ENCODE results near the gene GCH1.
"Not testable (repeated sequence)": the region's sequence is repeated elsewhere in the genome, so short reads cannot be mapped to it uniquely, and the experiment has no call there.

GCH1 gene

GRCh38 chr14:54822685-54823084, 79.9 kb downstream of the GCH1 start:
- DNase-seq (ENCODE audit: low spot score) = no peak

DNA sequence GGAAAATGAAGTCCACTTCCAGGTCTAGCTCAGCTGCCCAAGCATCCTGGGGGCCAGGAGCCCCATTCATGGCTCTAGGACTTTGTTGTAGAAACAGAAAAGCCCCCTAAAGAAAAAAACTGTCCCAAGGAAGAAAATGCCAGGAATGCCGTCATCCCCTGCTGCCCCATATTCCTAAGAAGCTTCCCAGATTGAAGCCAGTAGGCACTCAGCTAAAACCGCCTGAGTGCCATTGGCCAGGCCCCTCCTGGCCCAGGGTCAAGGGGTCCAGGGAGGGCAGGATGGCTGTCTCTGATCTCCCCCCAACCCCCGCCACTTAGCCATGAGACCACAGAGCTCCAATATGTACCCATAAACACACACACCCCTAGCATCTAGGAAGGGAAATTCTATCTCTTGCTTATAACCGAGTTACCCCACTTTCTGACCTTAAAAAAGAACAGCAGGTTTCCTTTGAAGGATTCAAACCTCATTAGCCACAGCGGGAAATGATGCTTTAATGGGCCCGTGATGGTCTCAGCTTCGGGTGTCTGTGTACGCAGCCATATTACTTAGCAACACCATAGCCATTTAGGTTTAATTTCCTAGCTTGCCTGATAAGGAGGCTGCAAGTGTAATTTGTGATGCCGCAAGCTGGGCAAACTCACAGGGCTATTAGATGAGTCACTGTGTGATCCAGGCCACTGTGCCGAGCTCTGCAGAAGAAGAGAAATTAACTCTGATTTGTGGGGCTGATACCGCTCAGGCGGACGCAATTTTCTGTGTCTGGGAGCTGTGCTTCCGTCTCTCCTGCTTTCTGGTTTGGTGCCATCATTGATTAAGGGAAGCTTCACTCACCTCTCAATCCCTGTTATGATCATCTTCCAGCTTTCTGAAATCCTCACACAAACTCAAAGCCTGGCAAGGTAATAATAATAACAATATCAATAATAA, 84.2 kb downstream of the GCH1 start:
- DNase-seq (ENCODE audit: low spot score) = peak; percentile 14

DNA sequence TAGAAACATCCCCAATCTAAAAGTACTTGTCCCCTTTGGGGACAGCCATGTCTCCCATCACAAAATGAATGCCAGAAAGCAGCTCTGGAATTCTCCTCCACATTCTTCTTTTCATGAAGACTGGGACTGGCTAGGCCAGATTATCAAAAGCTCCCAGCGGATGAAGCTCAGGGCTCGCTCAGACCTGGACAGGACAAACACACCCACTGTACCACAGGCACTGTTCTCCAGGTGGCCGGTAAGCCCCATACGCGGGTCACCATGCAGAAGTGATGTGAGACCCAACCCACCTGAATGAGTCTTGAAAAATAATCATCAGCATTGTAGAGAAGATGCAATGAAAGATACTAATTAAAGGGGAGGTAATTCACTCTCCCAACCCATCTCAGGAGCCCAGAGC, 85.1 kb downstream of the GCH1 start:
- no peak for DNase-seq (ENCODE audit: low spot score)

- DNase-seq (ENCODE audit: low spot score) = no peak
These were observed 86.2 kb downstream of the GCH1 start for GRCh38 chr14:54816450-54816849.

DNA sequence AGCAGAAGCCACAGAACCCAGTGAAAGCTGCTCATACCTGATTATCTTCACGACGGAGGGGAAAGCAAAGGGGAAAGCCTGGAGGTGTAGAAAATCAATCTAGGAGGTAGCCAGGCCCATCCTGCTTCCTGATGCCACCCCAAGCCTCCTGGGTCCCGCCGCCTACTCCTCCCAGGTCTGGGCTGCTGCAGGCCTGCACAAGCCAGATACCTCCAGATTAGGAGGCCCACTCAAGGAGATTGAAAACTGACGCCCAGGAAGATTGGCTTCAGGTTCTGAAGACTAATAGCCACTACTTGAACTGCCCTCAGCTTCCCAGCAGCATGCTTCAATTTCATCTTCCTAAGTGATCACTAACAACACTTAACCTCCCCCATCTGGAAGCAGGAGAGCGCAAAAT, 87.1 kb downstream of the GCH1 start:
- DNase-seq (ENCODE audit: low spot score) = no peak

DNA sequence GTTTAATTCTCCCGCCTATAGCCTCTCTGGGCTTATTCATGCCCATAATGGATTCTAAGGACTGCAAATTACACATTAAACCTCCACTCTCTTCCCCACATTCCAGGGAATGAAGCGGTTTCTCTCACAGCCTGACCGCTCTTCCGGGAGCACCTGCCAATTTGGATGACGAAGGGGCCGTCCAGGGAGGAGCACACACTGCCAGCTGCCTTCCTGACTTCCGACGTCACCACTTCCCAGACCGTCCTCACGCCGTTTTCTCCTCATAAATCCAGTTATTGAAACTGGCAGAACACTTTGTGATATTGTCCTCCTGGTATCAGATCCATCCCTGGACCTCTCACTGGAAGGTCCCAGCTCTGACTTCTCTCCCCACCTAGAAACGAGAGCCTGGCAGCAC, 87.6 kb downstream of the GCH1 start:
- no peak for DNase-seq (ENCODE audit: low spot score)

DNA sequence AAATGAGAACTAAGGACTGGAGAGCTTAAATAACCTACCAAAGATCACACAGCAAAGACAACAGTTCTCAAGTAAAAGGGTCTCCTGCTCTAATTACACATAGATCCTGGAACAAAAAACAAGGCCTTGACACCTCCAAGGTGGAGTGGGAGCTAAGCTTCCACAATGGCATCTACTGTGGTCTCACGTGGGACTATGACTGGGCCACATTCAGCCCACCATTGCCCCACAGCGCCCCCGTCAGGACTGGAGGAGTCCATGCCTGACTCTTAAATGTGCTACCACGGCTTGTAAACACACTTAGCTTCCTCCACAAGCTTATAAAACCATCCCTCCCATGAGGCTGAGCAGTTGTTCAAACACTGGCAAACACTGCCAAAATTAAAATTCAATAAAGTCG, 88.5 kb downstream of the GCH1 start:
- no peak for DNase-seq (ENCODE audit: low spot score)

GRCh38 chr14:54813081-54813480, 89.5 kb downstream of the GCH1 start:
- no peak for DNase-seq (ENCODE audit: low spot score)

DNA sequence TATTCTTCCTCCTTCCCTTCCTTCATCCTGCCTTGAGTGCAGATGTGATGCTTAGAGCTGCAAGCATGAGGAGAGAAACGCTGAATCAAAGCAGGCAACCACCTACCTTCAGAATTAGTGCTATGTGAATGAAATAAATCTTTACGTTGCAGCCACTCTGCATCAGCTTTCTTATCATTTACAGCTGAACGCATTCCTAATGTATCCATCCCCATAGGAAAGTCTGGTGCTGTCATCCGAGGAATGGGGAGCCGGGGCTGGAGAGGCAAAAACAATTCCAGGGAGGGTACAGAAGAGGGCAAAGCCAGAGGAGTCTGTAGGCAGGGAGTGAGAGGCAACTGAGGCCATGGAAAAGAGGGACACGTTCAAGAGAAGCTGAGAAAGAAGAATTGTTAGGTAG, 90.0 kb downstream of the GCH1 start:
- no peak for DNase-seq (ENCODE audit: low spot score)

DNA sequence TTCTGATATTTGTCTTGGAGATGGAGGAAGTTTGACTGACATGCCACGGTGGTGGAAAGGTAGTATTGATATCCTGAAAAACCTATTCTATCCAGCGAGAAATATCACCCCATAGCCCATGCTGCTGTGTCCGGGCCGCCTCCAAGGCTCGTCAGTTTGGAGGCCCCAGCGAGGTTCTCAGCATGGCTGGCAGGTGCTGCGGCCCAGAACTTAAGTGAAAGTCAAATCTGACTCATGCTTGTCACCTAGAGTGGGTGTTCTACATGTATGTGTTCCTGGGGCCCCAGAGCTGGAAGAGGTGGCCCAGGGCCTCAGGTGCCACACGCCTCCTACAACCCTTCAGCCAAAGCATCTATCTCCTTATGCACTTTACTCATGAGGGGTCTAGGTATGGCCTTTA, 92.9 kb downstream of the GCH1 start:
- DNase-seq (ENCODE audit: low spot score) = no peak

- DNase-seq (ENCODE audit: low spot score) = no peak
These were observed 94.1 kb downstream of the GCH1 start for GRCh38 chr14:54808326-54809161.

- DNase-seq (ENCODE audit: low spot score) = no peak
These were observed 94.7 kb downstream of the GCH1 start for GRCh38 chr14:54807881-54808280.

DNA sequence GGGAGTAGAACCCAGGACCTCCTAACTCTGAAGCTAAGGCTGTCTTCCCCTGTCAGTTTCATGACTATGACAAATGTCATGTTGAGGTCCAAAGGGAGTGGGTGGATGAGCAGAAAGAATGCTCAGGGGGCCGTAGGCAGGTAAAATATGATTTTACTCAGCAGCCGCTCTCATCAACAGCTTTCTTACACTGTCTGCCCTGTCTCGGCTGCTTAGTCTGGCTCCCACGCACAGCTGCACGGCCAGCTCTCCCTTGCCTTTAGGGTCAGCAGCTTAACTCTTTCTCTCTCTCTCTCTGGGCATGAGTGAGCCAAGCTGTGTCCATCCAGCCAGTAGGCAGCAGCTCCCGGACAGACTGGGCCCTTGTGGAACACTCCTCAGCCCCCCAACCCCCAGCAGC, 95.2 kb downstream of the GCH1 start:
- DNase-seq (ENCODE audit: low spot score) = no peak

DNA sequence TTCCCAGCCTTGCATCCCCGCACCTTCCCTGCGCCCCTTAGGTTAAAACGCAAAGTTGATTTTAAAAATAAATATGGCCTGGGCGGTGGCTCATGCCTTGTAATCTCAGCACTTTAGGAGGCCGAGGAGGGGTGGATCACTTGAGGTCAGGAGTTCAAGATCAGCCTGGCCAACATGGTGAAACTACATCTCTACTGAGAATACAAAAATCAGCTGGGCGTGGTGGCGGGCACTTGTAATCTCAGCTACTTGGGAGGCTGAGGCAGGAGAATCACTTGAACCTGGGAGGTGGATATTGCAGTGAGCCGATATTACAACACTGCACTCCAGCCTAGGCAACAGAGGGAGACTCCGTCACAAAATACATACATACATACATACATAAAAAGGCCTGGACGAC, 96.0 kb downstream of the GCH1 start:
- DNase-seq (ENCODE audit: low spot score) = no peak

- peak; percentile 87 for DNase-seq (ENCODE audit: low spot score)
These were observed 96.9 kb downstream of the GCH1 start for GRCh38 chr14:54805445-54806322.

DNA sequence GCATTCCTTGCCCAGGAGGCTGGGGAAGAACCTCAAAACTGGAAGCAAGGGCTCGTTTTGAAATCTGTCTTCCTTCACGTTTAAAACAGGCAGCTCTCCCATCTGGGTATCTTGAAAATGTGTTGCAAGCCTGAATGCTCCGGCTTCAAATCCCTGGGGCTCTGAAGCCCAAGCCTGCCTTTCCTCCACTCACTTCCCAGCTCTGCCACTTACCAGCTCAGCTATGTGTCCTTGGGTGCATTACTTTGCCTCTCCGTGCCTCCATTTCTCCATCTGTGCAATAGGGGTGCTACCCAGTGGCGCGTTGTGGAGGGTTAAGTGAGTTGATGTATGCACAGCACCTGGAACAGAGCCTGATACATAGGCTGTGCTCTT, 97.6 kb downstream of the GCH1 start:
- DNase-seq (ENCODE audit: low spot score) = no peak

GRCh38 chr14:54804538-54805041, 98.0 kb downstream of the GCH1 start:
- no peak for DNase-seq (ENCODE audit: low spot score)

GRCh38 chr14:54803926-54804537, 98.6 kb downstream of the GCH1 start:
- no peak for DNase-seq (ENCODE audit: low spot score)

GRCh38 chr14:54803396-54803795, 99.2 kb downstream of the GCH1 start:
- no peak for DNase-seq (ENCODE audit: low spot score)

GRCh38 chr14:54801482-54801881, 101.1 kb downstream of the GCH1 start:
- DNase-seq (ENCODE audit: low spot score) = not testable (repeated sequence)

- DNase-seq (ENCODE audit: low spot score) = no peak
These were observed 104.0 kb downstream of the GCH1 start for GRCh38 chr14:54798465-54799124.
